Breast epithelium (tissue), 4 donors: ENCODE data around the gene QSOX1. TPM values are rescaled to one million over a fixed set of nuclear protein-coding genes. Genes with fewer than 3 reads are reported as not detected.

Experiments
- DNase-seq, 2 donors: peaks; one replicate each; pipeline ENCODE4 v3.0.0-alpha.2; 2019; ENCODE audit warnings: low spot score in 2 of 2
- H3K27ac ChIP-seq, 2 donors: fragments of 200-600 bp; sonication (generic) in 1 of 2; one replicate each; pipeline ENCODE4 v1.5.1; 2016 to 2019; ENCODE audit warnings: mild to moderate bottlenecking in 1 of 2
- H3K27me3 ChIP-seq, 2 donors: fragments of 200-600 bp; sonication (generic) in 1 of 2; one replicate each; pipeline versions ENCODE4 v1.5.1 to v1.6.0; 2017 to 2019; ENCODE audit warnings: control low read depth in 1 of 2, mild to moderate bottlenecking in 1 of 2
- H3K36me3 ChIP-seq: fragments of 200-600 bp; one replicate; pipeline ENCODE4 v1.5.1; 2019
- H3K4me1 ChIP-seq, 2 donors: fragments of 200-600 bp; sonication (generic); one replicate each; pipeline ENCODE4 v1.5.1; 2016 to 2019; ENCODE audit warnings: control low read depth in 1 of 2
- H3K4me3 ChIP-seq, 3 donors: fragments of 200-600 bp; sonication (generic); 1 replicate in 2 of 3; 2 replicates in 1 of 3; pipeline ENCODE4 v1.5.1; 2016 to 2019; ENCODE audit warnings: mild to moderate bottlenecking in 3 of 3, moderate library complexity in 2 of 3
- H3K9me3 ChIP-seq, 2 donors: fragments of 200-600 bp; sonication (generic) in 1 of 2; one replicate each; pipeline ENCODE4 v1.5.1; 2016 to 2019; ENCODE audit warnings: control low read depth in 1 of 2
- POLR2A ChIP-seq: fragments of 450-650 bp; IDR thresholded peaks from one replicate; pipeline ENCODE4 v1.6.1; 2016; ENCODE audit warnings: antibody characterized with exemption, mild to moderate bottlenecking, moderate library complexity
- POLR2AphosphoS5 ChIP-seq, 3 donors: sonication (generic); formaldehyde crosslinking; IDR thresholded peaks; one replicate each; pipeline ENCODE4 v1.6.1; 2017; ENCODE audit warnings: antibody characterized with exemption in 3 of 3
- intact Hi-C: fragments of 100-400 bp; cut with DNase I; formaldehyde crosslinking; loops from one replicate; pipeline ENCODE4 v1.15.1; 2023; ENCODE audit warnings: low total_unique reads
- total RNA-seq, 3 donors: library from RNA; depleted of rRNA; stranded (reverse); fragments of >200 nt; gene quantifications; one replicate each; pipeline ENCODE4 v1.1.0, GENCODE V29; 2016
- TF ChIP-seq, protein P1 (sequence below), 3 donors: fragments of 450-650 bp; IDR thresholded peaks; one replicate each; pipeline ENCODE4 v1.5.1; 2016 to 2017; ENCODE audit warnings: antibody characterized with exemption in 3 of 3, mild to moderate bottlenecking in 3 of 3, moderate library complexity in 3 of 3

The QSOX1 gene
- total RNA-seq, 3 donors from 2014 or later, result 43.3 to 85.5 (median 67.5) TPM

DNA sequence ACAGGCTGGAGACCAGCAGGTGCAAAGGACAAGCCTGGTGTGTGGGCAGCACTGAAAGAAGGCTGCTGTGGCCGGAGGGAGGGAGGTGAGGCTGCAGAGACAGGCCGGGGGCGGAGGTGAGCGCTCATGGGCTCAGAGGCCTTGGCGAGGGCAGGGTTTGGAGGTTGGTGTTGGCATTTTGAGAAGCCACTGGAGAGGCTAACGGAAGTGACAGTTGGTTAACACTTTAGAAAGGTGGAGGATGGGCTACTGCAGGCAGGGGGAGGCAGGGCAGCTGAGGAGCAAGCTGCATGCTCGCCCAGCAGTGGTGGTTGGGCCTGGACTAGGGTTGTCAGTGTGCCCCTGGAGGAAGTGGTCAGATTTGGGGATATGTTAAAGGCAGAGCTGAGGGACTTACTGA is 37.5 kb downstream of the QSOX1 start:
- Histone ChIP-seq H3K27me3 (no peaks in the 10 kb centered on the region), H3K27ac (no peak overlapping the region), H3K9me3 (no peaks in the 10 kb centered on the region), H3K4me3 (no peak overlapping the region), H3K36me3 (no peaks in the 10 kb centered on the region), H3K4me1 (no peaks in the 10 kb centered on the region)
- no peak for DNase-seq
- TF ChIP-seq POLR2AphosphoS5 (IDR thresholded peaks at IDR 0.05) (no peak), POLR2A (no peak)
- TF ChIP-seq, protein P1, sequence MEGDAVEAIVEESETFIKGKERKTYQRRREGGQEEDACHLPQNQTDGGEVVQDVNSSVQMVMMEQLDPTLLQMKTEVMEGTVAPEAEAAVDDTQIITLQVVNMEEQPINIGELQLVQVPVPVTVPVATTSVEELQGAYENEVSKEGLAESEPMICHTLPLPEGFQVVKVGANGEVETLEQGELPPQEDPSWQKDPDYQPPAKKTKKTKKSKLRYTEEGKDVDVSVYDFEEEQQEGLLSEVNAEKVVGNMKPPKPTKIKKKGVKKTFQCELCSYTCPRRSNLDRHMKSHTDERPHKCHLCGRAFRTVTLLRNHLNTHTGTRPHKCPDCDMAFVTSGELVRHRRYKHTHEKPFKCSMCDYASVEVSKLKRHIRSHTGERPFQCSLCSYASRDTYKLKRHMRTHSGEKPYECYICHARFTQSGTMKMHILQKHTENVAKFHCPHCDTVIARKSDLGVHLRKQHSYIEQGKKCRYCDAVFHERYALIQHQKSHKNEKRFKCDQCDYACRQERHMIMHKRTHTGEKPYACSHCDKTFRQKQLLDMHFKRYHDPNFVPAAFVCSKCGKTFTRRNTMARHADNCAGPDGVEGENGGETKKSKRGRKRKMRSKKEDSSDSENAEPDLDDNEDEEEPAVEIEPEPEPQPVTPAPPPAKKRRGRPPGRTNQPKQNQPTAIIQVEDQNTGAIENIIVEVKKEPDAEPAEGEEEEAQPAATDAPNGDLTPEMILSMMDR (IDR thresholded peaks at IDR 0.05), result no peak
- intact Hi-C loops, result no loop called here

DNA sequence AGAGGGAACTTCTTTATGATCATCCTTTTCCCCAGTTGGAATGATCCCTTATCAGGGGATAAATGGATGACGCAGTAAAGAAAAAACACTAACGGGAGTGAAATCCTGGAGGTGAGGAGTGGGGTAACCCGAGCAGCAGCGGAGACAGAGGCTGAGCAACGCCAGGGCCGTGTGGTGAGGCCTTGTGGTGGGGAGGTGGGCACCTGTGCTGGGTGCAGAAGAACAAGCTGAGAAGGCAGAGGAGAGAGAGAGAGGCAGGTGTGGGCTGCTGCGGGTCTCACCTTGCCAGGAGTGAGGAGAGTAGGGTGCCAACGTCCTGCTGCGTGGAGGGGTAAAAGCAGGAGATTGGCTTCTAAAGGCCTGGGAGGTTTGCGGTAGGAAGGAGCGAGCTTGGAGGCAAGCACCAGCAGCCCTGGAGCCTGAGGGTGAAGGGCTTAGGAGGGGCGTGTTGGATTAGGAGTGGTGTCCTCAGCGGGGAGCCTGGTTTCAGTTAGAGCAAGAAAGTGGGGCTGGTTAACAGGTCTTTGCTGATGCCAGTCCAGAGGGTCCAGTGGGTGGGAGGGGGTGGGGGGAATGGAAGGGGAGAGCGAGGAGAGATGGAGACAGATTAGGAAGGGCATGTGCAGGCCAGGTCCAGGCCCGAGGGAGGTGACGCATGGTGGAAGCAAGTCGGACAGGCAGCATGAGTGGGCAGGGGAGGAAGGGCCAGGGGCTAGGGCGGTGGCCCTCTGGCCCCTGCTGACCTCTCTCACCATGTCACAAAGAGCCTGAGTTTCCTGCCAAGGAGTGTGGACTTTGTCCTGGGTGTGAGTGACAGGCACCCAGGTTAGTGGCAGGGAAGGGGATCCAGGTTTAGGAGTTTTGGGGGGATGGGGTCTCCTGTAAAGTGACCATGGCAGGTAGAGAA is 38.7 kb downstream of the QSOX1 start:
- H3K9me3 ChIP-seq, result no peaks in the 10 kb centered on the region
- no peaks in the 10 kb centered on the region for H3K36me3 ChIP-seq
- TF ChIP-seq POLR2A (no peak), POLR2AphosphoS5 (IDR thresholded peaks at IDR 0.05) (no peak)
- TF ChIP-seq, protein P1 (IDR thresholded peaks at IDR 0.05), result no peak
- intact Hi-C loops, result no loop called here
- no peak overlapping the region for H3K4me3 ChIP-seq
- no peaks in the 10 kb centered on the region for H3K4me1 ChIP-seq
- no peak for DNase-seq
- no peak overlapping the region for H3K27ac ChIP-seq
- no peaks in the 10 kb centered on the region for H3K27me3 ChIP-seq

DNA sequence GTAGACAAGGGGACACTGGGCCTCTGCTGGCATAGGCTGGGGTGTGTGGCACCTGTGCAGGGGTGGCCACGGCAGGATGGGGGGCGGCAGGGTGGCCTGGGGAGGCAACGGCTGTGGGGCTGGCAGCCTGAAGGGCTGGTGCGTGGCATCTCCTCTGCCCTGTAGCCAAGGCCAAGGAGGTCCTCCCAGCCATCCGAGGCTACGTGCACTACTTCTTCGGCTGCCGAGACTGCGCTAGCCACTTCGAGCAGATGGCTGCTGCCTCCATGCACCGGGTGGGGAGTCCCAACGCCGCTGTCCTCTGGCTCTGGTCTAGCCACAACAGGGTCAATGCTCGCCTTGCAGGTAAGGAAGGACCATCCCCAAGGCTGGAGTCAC is 39.4 kb downstream of the QSOX1 start:
- TF ChIP-seq POLR2AphosphoS5 (IDR thresholded peaks at IDR 0.05) (no peak), POLR2A (no peak)
- TF ChIP-seq, protein P1 (IDR thresholded peaks at IDR 0.05), result no peak

DNA sequence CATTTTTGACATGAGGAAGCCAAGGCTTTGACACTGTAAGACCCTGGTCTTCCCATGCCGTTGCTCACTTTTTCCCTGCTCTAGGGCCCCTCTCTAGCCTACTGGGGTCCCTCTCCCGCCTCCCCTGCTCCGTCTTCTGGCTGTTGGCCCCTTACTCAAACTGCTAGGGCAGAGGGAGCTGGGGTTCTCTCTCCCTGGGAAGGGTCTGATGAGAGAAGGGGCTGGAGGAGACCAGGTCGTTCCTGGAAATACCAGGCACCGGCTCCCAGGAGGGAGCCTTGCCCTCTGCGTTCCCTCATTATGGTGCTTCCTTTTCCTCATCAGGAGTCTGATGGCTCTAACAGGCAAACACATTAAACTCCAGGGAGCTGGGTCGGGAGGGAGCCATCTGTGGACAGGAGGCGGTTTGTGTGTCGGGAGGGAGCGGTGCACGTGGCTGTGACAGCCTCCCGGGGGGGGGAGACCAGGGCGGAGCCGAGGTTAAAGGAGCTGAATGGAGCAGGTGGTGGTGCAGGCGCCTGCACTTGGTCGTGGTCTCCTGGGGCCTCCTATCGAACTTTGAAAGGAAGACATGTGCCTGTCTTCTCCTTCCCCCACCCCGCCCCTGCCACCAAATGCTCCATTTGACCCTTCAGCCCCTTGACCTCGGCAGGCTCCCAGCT is 40.0 kb downstream of the QSOX1 start:
- Histone ChIP-seq H3K4me3 (no peak overlapping the region), H3K27me3 (no peaks in the 10 kb centered on the region), H3K36me3 (no peaks in the 10 kb centered on the region), H3K9me3 (no peaks in the 10 kb centered on the region), H3K4me1 (no peaks in the 10 kb centered on the region), H3K27ac (no peak overlapping the region)
- TF ChIP-seq POLR2AphosphoS5 (IDR thresholded peaks at IDR 0.05), result no peak
- TF ChIP-seq, protein P1 (IDR thresholded peaks at IDR 0.05), result no peak
- TF ChIP-seq POLR2A, result no peak
- no peak for DNase-seq
- intact Hi-C loops, result no loop called here

More for the DNA sequence above, 39.4 kb downstream of the QSOX1 start:
- H3K36me3 ChIP-seq, result no peaks in the 10 kb centered on the region
- H3K27me3 ChIP-seq, result no peaks in the 10 kb centered on the region
- H3K4me1 ChIP-seq, result no peaks in the 10 kb centered on the region
- intact Hi-C loops, result no loop called here
- no peak for DNase-seq
- no peak overlapping the region for H3K27ac ChIP-seq
- H3K9me3 ChIP-seq, result no peaks in the 10 kb centered on the region
- H3K4me3 ChIP-seq, result no peak overlapping the region

DNA sequence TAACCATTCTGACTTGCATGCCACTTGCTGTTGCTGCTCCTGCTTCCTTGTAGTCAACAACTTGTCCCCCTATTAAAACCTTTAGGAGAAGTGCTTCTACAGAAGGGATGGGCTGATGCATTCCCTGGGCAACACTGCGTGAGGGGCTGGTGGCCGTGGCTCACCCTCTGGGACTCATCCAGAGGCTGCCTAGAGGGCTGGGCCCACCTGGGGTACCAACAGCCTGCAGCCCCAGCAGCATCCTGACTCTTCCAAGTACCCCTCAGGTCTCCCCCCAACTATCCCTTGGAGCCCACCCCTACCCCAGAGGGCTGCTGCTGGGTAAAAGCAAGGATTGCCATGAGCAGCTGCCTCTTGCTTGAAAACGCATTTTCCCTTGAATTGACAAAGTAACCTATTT is 40.7 kb downstream of the QSOX1 start:
- TF ChIP-seq, protein P1 (IDR thresholded peaks at IDR 0.05), result no peak
- no peak for TF ChIP-seq POLR2A
- TF ChIP-seq POLR2AphosphoS5 (IDR thresholded peaks at IDR 0.05), result no peak
- intact Hi-C loops, result no loop called here

More for the DNA sequence above, 40.7 kb downstream of the QSOX1 start:
- H3K27me3 ChIP-seq, result no peaks in the 10 kb centered on the region
- H3K4me3 ChIP-seq, result no peak overlapping the region
- no peak overlapping the region for H3K27ac ChIP-seq
- H3K36me3 ChIP-seq, result no peaks in the 10 kb centered on the region
- no peaks in the 10 kb centered on the region for H3K4me1 ChIP-seq
- no peaks in the 10 kb centered on the region for H3K9me3 ChIP-seq
- DNase-seq, result no peak
